SJSA1 (cell line): Measurements from ENCODE around the gene SFRP4. TPM values are rescaled to one million over a fixed set of nuclear protein-coding genes. Genes with fewer than 3 reads are reported as not detected.

Experiments
- DNase-seq, 2 experiments: peaks; one replicate each; pipeline ENCODE4 v3.0.0-alpha.2; 2015 to 2020; ENCODE audit warnings: low spot score in 2 of 2, low read depth in 1 of 2
- H3K27ac ChIP-seq: fragments of 250-450 bp; sonication (Bioruptor Pico); 2 replicates; pipeline ENCODE4 v1.5.1; 2020; ENCODE audit warnings: mild to moderate bottlenecking, moderate library complexity
- H3K27me3 ChIP-seq: fragments of 250-450 bp; sonication (Bioruptor Pico); replicated peaks from 2 replicates; pipeline ENCODE4 v1.5.1; 2020; ENCODE audit warnings: mild to moderate bottlenecking, moderate library complexity
- H3K36me3 ChIP-seq: fragments of 250-450 bp; sonication (Bioruptor Pico); 2 replicates; pipeline ENCODE4 v1.5.1; 2020; ENCODE audit warnings: mild to moderate bottlenecking
- H3K4me1 ChIP-seq: fragments of 250-450 bp; sonication (Bioruptor Pico); replicated peaks from 2 replicates; pipeline ENCODE4 v1.6.1; 2021; ENCODE audit warnings: mild to moderate bottlenecking
- H3K4me3 ChIP-seq: fragments of 250-450 bp; sonication (Bioruptor Pico); 2 replicates; pipeline ENCODE4 v1.5.1; 2020; ENCODE audit warnings: mild to moderate bottlenecking
- H3K9me3 ChIP-seq: fragments of 250-450 bp; sonication (Bioruptor Pico); replicated peaks from 2 replicates; pipeline ENCODE4 v1.5.1; 2020; ENCODE audit warnings: mild to moderate bottlenecking
- total RNA-seq: library from RNA; depleted of rRNA; stranded (reverse); fragments of >200 nt; shearing (Covaris generic); gene quantifications from 2 replicates; pipeline ENCODE4 v1.2.3, GENCODE V29; 2014

The SFRP4 gene
- total RNA-seq, 1 experiment from 2014 or later: not detected

GRCh38 chr7:37942934-37943610, 26.5 kb upstream of the SFRP4 start:
- Histone ChIP-seq H3K27ac (no peak overlapping the region), H3K9me3 (no peaks in the 10 kb centered on the region), H3K36me3 (no peaks in the 10 kb centered on the region), H3K27me3 (no peaks in the 10 kb centered on the region), H3K4me3 (no peak overlapping the region), H3K4me1 (peaks cover 30% of the 10 kb centered on the region)
- peak in 1 of 2 experiments; percentile 2 for DNase-seq

GRCh38 chr7:37933018-37933566, 16.5 kb upstream of the SFRP4 start:
- Histone ChIP-seq H3K36me3 (no peaks in the 10 kb centered on the region), H3K27ac (no peak overlapping the region), H3K4me3 (no peak overlapping the region), H3K4me1 (peaks cover 13% of the 10 kb centered on the region), H3K9me3 (no peaks in the 10 kb centered on the region), H3K27me3 (no peaks in the 10 kb centered on the region)
- DNase-seq: no peak

GRCh38 chr7:37932543-37932942, 15.9 kb upstream of the SFRP4 start:
- Histone ChIP-seq H3K4me1 (peaks cover 13% of the 10 kb centered on the region), H3K27me3 (no peaks in the 10 kb centered on the region), H3K4me3 (no peak overlapping the region), H3K36me3 (no peaks in the 10 kb centered on the region), H3K9me3 (no peaks in the 10 kb centered on the region), H3K27ac (no peak overlapping the region)
- no peak for DNase-seq

- H3K4me3 ChIP-seq: no peak overlapping the region
- peaks cover 8% of the 10 kb centered on the region for H3K9me3 ChIP-seq
- H3K4me1 ChIP-seq: peaks cover 13% of the 10 kb centered on the region
- H3K36me3 ChIP-seq: no peaks in the 10 kb centered on the region
- no peak overlapping the region for H3K27ac ChIP-seq
- peak in 1 of 2 experiments; percentile 62 for DNase-seq
- no peaks in the 10 kb centered on the region for H3K27me3 ChIP-seq
Measured at GRCh38 chr7:37930226-37930948, 13.8 kb upstream of the SFRP4 start.

GRCh38 chr7:37928878-37929277, 12.3 kb upstream of the SFRP4 start:
- DNase-seq: no peak
- H3K4me3 ChIP-seq: no peak overlapping the region

GRCh38 chr7:37927773-37928444, 11.3 kb upstream of the SFRP4 start:
- Histone ChIP-seq H3K36me3 (no peaks in the 10 kb centered on the region), H3K27me3 (no peaks in the 10 kb centered on the region), H3K27ac (no peak overlapping the region), H3K9me3 (peaks cover 10% of the 10 kb centered on the region), H3K4me3 (no peak overlapping the region), H3K4me1 (peaks cover 13% of the 10 kb centered on the region)
- no peak for DNase-seq

More at GRCh38 chr7:37928878-37929277, 12.3 kb upstream of the SFRP4 start:
- Histone ChIP-seq H3K27me3 (no peaks in the 10 kb centered on the region), H3K36me3 (no peaks in the 10 kb centered on the region), H3K4me1 (peaks cover 13% of the 10 kb centered on the region), H3K27ac (no peak overlapping the region), H3K9me3 (peaks cover 10% of the 10 kb centered on the region)

GRCh38 chr7:37925620-37926019, 9.0 kb upstream of the SFRP4 start:
- H3K4me1 ChIP-seq: peaks cover 13% of the 10 kb centered on the region
- no peaks in the 10 kb centered on the region for H3K27me3 ChIP-seq
- no peak overlapping the region for H3K4me3 ChIP-seq
- peaks cover 10% of the 10 kb centered on the region for H3K9me3 ChIP-seq
- no peak for DNase-seq
- H3K36me3 ChIP-seq: no peaks in the 10 kb centered on the region
- no peak overlapping the region for H3K27ac ChIP-seq

- Histone ChIP-seq H3K36me3 (no peaks in the 10 kb centered on the region), H3K9me3 (peaks cover 10% of the 10 kb centered on the region), H3K27me3 (no peaks in the 10 kb centered on the region), H3K27ac (no peak overlapping the region), H3K4me1 (peaks cover 9% of the 10 kb centered on the region), H3K4me3 (no peak overlapping the region)
- DNase-seq: no peak
Measured at GRCh38 chr7:37924491-37925041, 7.9 kb upstream of the SFRP4 start.

GRCh38 chr7:37923996-37924395, 7.4 kb upstream of the SFRP4 start:
- Histone ChIP-seq H3K4me3 (no peak overlapping the region), H3K36me3 (no peaks in the 10 kb centered on the region), H3K27me3 (no peaks in the 10 kb centered on the region), H3K9me3 (peaks cover 10% of the 10 kb centered on the region), H3K4me1 (peaks cover 9% of the 10 kb centered on the region), H3K27ac (no peak overlapping the region)
- DNase-seq: no peak

GRCh38 chr7:37921876-37922275, 5.3 kb upstream of the SFRP4 start:
- Histone ChIP-seq H3K27me3 (peaks cover 9% of the 10 kb centered on the region), H3K4me3 (no peak overlapping the region; the same call in 1 of the 2 replicates), H3K4me1 (peaks cover 14% of the 10 kb centered on the region), H3K9me3 (peaks cover 10% of the 10 kb centered on the region), H3K27ac (no peak overlapping the region), H3K36me3 (no peaks in the 10 kb centered on the region)
- DNase-seq: no peak

- H3K9me3 ChIP-seq: peaks cover 9% of the 10 kb centered on the region
- H3K27me3 ChIP-seq: peaks cover 16% of the 10 kb centered on the region
- DNase-seq: no peak
- H3K4me1 ChIP-seq: peaks cover 22% of the 10 kb centered on the region
- H3K27ac ChIP-seq: peak overlapping the region; percentile 36
- peak overlapping the region; percentile 55 for H3K4me3 ChIP-seq
- H3K36me3 ChIP-seq: no peaks in the 10 kb centered on the region
Measured at GRCh38 chr7:37920849-37921805, 4.5 kb upstream of the SFRP4 start.

GRCh38 chr7:37920305-37920848, 3.8 kb upstream of the SFRP4 start, which contains the start of gene EPDR1:
Gene EPDR1, plus strand, starts transcription at chr7:37920640. Its CDS starts 300 bp downstream, at chr7:37920940.
- peak; percentile 66 to 71 for DNase-seq

More at GRCh38 chr7:37920305-37920848, 3.8 kb upstream of the SFRP4 start, which contains the start of gene EPDR1:
- Histone ChIP-seq H3K9me3 (peaks cover 2% of the 10 kb centered on the region), H3K4me3 (peak within 1 kb of the TSS; percentile 55), H3K36me3 (no peaks in the 10 kb centered on the region), H3K4me1 (peaks cover 25% of the 10 kb centered on the region), H3K27ac (peak within 1 kb of the TSS; percentile 36), H3K27me3 (peaks cover 24% of the 10 kb centered on the region)
